Retinal pigment epithelial cell (primary cell): ENCODE measurements around the gene PIM3.

Experiments used
- DNase-seq: peaks from one replicate; pipeline ENCODE4 v3.0.0-alpha.2; 2010; ENCODE audit warnings: low read depth
- H3K4me3 ChIP-seq: 2 replicates; pipeline ENCODE4 v1.5.1; 2011; ENCODE audit warnings: mild to moderate bottlenecking, low read length, control low read depth, moderate library complexity
- TF ChIP-seq, protein P1 (sequence below): conservative IDR thresholded peaks from 2 replicates; pipeline ENCODE4 v1.5.1; 2011; ENCODE audit warnings: low read depth, low read length, control low read depth, inconsistent platforms

Gene PIM3

DNA sequence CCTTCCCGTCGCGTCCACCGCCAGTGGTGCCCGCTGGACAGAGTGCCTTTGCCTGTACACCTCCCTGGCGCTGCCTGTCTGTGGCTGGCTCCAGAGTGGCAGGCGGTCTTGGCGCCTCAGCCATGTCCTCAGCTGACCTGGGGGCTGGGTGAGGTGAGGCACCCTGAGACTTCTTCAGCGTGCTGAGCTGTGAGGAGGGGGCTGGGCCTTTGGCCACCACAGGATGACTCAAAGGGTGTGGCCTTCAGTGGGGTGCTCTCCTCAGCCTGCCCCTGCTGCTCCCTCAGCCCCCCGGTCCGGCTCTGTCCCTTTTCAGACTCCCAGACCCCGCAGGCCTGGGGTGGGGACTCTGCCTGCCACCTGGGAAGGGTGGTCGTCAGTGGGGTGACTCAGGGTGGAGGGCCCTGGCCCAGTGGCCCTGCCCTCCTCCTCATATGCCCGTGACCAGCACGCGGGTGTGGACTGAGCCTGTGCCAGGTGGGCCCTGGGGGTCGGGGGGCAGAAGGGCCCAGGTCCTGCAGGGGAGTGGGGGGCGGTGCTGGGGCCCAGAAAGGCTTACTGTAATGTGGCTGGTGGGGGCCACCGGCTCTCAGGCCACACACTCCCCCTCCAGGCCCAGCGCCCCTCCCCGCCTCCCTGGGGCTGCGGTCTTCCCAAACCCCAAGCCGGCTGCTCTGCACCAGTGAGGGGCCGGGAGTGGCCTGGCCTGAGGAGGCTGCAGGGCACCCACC is 26.2 kb upstream of the PIM3 start:
- peak overlapping the region; percentile 8 for H3K4me3 ChIP-seq
- TF ChIP-seq, protein P1, sequence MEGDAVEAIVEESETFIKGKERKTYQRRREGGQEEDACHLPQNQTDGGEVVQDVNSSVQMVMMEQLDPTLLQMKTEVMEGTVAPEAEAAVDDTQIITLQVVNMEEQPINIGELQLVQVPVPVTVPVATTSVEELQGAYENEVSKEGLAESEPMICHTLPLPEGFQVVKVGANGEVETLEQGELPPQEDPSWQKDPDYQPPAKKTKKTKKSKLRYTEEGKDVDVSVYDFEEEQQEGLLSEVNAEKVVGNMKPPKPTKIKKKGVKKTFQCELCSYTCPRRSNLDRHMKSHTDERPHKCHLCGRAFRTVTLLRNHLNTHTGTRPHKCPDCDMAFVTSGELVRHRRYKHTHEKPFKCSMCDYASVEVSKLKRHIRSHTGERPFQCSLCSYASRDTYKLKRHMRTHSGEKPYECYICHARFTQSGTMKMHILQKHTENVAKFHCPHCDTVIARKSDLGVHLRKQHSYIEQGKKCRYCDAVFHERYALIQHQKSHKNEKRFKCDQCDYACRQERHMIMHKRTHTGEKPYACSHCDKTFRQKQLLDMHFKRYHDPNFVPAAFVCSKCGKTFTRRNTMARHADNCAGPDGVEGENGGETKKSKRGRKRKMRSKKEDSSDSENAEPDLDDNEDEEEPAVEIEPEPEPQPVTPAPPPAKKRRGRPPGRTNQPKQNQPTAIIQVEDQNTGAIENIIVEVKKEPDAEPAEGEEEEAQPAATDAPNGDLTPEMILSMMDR: no peak
- DNase-seq: peak; percentile 65

DNA sequence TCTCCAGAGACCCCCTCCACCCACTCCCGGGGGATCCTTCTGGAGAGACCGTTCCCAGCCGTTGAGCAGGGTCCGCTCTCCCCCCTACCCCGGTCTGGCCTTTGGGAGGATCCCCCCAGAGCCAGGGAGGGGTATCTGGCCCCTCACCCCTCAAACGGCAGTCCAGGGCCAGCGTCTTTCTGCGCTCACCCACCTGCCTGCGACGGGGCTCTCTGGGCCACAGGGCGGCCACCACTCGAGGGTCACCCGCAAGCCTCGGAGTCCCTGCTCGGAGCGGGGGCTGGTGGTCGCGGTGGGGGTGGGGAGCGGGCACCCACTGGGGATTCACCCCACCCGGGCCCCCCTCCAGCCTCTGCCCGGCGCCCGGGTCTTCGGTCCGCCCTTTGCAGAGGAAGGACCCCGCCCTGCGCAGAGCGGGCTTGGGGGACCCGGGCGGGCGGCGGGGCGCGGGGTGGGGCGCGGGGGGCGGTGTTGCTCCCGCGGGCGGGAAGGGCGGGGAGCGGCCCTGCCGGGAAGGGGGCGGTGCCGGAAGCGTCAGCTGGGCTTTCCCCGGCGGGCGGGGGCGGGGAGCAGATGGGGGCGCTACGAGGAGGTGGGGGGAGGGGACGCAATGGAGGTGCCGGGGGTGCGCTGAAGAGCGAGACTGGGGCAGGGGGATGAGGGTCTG is 25.5 kb upstream of the PIM3 start:
- TF ChIP-seq, protein P1: no peak

DNA sequence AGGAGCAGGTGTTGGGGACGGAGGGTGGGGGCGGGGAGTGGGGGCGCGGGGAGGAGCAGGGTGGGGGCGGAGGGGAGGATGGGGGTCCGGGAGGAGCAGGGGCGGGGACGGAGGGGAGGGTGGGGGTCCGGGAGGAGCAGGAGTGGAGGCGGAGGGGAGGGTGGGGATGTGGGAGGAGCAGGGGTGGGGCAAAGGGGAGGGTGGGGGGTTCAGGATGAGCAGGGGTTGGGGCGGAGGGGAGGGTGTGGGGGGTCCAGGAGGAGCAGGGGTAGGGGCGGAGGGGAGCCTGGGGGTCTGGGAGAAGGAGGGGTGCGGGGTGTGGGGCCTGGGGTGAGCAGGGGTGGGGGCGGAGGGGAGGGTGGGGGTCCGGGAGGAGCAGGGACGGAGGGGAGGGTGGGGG is 25.0 kb upstream of the PIM3 start:
- H3K4me3 ChIP-seq: no peak overlapping the region
- TF ChIP-seq, protein P1: no peak
- DNase-seq: no peak

More for the DNA sequence above, 25.5 kb upstream of the PIM3 start:
- no peak for DNase-seq
- H3K4me3 ChIP-seq: peak overlapping the region; percentile 8

DNA sequence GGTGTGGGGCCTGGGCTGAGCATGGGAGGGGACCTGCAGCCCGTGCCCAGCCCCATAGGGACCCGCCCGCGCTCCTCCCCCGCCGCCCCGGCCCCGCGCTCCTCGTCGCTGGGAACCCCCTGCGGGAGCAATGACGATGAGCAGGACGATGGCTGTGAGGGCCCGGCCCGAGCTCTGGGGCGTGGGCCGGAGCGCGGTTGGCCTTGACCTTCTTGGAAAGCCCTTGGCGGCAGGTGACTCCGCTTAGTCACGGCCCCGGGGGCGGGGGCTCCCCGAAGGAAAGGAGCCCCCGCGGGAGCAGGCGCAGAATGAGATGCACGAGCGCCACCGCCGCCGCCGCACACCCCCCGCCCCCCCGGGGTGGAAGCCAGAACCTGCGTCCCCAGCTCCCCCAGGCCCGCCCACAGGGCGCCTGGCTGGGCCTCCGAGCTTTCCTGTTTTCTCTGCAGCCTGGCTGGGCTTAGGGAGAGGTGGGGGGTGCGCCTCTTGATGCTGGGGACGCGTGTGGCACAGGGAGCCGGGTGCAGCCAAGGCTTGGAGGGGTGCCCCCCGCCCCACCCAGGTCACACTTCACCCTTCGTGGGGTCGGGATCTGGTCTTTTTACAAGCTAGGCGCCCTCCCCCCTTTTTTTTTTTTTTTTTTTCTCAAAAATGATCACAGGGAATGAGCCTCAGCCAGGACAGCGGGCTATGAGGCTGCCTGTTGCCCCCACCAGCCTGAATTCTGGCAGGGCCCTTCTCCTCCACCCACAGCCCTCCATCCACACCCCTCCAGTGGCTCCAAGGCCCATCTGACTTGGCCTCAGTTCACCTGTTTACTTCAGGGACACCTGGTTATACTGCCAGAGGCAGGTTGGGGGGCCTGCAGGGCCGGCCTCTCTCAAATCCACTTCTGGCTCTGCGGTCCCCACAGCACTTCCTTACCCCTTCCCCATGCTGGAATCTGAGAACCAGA is 24.3 kb upstream of the PIM3 start:
- DNase-seq: peak; percentile 77
- TF ChIP-seq, protein P1: no peak
- H3K4me3 ChIP-seq: peak overlapping the region; percentile 3

DNA sequence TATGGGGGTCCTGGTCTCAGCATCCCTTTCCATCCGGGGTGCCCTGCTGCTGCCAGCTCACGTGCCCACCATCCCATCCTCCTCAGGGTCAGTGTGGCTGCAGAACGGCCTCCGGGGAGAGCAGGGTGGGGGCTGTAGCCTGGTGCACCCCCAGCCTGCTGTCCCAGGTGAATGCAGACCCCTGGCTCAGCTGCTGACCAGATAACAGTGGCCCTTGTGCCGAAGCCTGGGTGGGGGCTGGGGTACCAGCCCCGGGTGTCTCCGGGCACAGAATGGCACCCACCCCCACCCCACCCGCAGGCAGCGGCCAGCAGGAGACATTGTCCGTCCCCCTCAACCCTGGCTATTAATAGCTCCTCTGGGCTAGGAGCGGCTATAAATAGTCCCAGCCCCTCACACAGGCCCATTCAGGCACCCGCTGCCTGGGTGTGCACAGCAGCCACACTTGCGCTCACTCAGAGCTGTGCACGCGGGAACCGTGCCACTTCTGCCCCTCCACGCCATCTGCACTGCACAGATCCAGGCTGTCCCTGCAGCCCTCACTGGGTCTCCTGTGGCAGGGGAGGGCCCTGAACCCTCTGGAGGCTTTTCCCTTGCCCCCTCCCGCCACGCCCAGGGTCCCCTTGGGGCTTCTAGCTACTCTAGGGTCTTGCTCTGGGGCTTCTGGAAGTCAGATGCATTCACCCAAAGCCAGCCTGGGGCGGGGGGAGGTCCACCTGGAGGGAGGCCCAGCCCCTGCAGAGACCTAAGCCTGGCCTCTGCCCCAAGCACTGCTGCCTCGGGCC is 23.4 kb upstream of the PIM3 start:
- no peak for DNase-seq
- H3K4me3 ChIP-seq: no peak overlapping the region
- TF ChIP-seq, protein P1: no peak

DNA sequence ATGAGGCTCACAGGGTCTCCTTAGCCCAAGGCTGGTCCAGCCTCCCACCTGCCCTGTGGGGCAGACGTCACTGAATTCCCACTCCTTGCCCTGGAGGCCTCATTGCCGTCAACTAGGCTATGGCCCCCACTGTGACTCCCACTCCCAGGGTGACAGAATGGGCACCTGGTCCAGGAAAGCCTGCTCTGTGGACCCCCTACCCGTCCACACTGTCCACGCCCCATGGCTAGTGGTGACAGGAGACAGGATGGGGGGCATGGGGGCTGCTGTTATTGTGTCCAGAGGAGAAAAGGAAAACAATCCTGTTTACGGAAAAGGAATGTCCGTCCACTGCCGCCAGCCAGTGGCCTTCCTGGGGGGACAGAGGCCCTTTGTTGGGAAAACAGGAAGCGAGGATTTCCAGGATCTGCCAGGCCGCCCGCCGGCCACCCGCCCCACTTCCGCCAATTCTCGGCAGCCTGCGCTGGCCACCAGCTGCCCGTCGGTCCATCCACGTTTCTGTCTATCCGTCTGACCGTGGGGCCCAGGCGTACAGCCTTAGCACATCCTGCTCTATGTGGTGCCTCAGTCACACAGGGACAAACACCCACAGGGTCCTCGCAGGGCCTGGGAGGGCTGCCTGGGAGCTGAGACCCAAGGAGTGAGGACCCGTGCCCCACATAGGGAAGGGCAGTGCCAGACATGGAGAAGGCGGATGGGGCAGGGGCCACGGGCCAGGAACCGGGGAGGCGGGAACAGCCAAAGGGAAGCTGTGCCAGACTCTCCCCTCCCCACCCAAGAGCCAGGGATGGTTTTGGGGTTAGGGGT is 22.6 kb upstream of the PIM3 start:
- DNase-seq: no peak
- TF ChIP-seq, protein P1: no peak
- no peak overlapping the region for H3K4me3 ChIP-seq
